PC-9 (cell line): ENCODE results near the gene BNC1.

Source experiments
- EZH2 ChIP-seq: fragments of 200-600 bp; sonication (generic); IDR thresholded peaks from 2 replicates; pipeline ENCODE4 v1.8.0; 2017; ENCODE audit warnings: antibody characterized with exemption, low read depth
- TF ChIP-seq, protein P1 (sequence below): fragments of 200-600 bp; sonication (generic); conservative IDR thresholded peaks from 2 replicates; pipeline ENCODE4 v1.6.1; 2017; ENCODE audit warnings: mixed run types, antibody characterized with exemption, mild to moderate bottlenecking, moderate library complexity

DNA sequence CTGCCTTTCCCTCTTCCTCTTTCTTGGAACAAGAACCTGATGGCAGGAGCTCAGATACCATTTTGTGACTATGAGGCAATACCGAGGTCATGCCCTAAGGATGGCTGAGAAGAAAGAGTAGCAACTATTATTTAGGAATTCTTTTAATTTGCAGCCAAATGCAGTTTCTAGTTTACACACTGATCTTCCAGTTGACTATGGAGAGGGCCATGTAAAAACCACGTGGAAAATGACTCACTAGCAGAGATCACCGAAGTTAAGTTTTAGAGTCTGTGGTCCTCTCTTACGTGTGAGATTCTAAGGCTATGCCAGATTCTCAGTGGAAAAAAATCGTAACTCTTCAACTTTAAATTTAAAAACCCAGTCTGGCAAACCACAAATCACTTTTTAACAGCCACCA, 7.8 kb downstream of the BNC1 start:
- TF ChIP-seq, protein P1, sequence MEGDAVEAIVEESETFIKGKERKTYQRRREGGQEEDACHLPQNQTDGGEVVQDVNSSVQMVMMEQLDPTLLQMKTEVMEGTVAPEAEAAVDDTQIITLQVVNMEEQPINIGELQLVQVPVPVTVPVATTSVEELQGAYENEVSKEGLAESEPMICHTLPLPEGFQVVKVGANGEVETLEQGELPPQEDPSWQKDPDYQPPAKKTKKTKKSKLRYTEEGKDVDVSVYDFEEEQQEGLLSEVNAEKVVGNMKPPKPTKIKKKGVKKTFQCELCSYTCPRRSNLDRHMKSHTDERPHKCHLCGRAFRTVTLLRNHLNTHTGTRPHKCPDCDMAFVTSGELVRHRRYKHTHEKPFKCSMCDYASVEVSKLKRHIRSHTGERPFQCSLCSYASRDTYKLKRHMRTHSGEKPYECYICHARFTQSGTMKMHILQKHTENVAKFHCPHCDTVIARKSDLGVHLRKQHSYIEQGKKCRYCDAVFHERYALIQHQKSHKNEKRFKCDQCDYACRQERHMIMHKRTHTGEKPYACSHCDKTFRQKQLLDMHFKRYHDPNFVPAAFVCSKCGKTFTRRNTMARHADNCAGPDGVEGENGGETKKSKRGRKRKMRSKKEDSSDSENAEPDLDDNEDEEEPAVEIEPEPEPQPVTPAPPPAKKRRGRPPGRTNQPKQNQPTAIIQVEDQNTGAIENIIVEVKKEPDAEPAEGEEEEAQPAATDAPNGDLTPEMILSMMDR, result no peak
- no peak for TF ChIP-seq EZH2
